Spleen (tissue), 11 donors: ENCODE measurements around the gene AZGP1. TPM values are rescaled to one million over a fixed set of nuclear protein-coding genes. Genes with fewer than 3 reads are reported as not detected.
"Not testable (repeated sequence)": the region's sequence is repeated elsewhere in the genome, so short reads cannot be mapped to it uniquely, and the experiment has no call there.

Source experiments
- DNase-seq: peaks from one replicate; pipeline ENCODE4 v3.0.0-alpha.2; 2020
- H3K27ac ChIP-seq, 8 donors: fragments of 200-600 bp; sonication (generic) in 7 of 8; 1 replicate in 4 of 8; 2 replicates in 4 of 8; pipeline versions ENCODE4 v1.5.0 to v1.8.0; 2016 to 2021; ENCODE audit warnings: inconsistent platforms in 4 of 8, mild to moderate bottlenecking in 4 of 8, moderate library complexity in 1 of 8
- H3K27me3 ChIP-seq, 7 donors: fragments of 200-600 bp; sonication (generic) in 6 of 7; replicated peaks in 1 of 7; 1 replicate in 4 of 7; 2 replicates in 3 of 7; pipeline versions ENCODE4 v1.5.0 to v1.8.0; 2016 to 2021; ENCODE audit warnings: inconsistent platforms in 3 of 7, mild to moderate bottlenecking in 1 of 7
- H3K36me3 ChIP-seq, 6 donors: fragments of 200-600 bp; sonication (generic) in 5 of 6; 1 replicate in 4 of 6; 2 replicates in 2 of 6; pipeline versions ENCODE4 v1.5.0 to v1.8.0; 2016 to 2021; ENCODE audit warnings: inconsistent platforms in 2 of 6
- H3K4me1 ChIP-seq, 6 donors: fragments of 200-600 bp; sonication (generic) in 5 of 6; 1 replicate in 3 of 6; 2 replicates in 3 of 6; pipeline versions ENCODE4 v1.5.0 to v1.8.0; 2016 to 2021; ENCODE audit warnings: inconsistent platforms in 3 of 6
- H3K4me3 ChIP-seq, 8 donors: fragments of 200-600 bp; sonication (generic) in 7 of 8; 1 replicate in 4 of 8; 2 replicates in 4 of 8; pipeline versions ENCODE4 v1.5.0 to v1.8.0; 2016 to 2021; ENCODE audit warnings: inconsistent platforms in 4 of 8, mild to moderate bottlenecking in 4 of 8, moderate library complexity in 2 of 8
- H3K9me3 ChIP-seq, 8 donors: fragments of 200-600 bp; sonication (generic) in 7 of 8; 1 replicate in 4 of 8; 2 replicates in 4 of 8; pipeline versions ENCODE4 v1.5.0 to v1.8.0; 2016 to 2021; ENCODE audit warnings: inconsistent platforms in 4 of 8
- POLR2A ChIP-seq, 3 donors: fragments of 450-650 bp; IDR thresholded peaks; one replicate each; pipeline ENCODE4 v1.5.1; 2017; ENCODE audit warnings: antibody characterized with exemption in 3 of 3, mild to moderate bottlenecking in 1 of 3
- POLR2AphosphoS5 ChIP-seq, 3 donors: sonication (generic); formaldehyde crosslinking; IDR thresholded peaks; one replicate each; pipeline ENCODE4 v1.5.1; 2017; ENCODE audit warnings: antibody characterized with exemption in 3 of 3
- WGBS, 5 donors: extraction: QIAGEN DNeasy Blood & Tissue Kit in 3 of 5; methylation state at CpG; one replicate each; pipeline versions ENCODE4 v1.1.5 to v1.1.7; 2013 to 2018; 5-methylcytosine and 5-hydroxymethylcytosine counted together
- intact Hi-C: fragments of 100-400 bp; cut with DNase I; formaldehyde crosslinking; loops from one replicate; pipeline ENCODE4 v1.15.0; 2023; ENCODE audit warnings: low total_unique reads
- polyA plus RNA-seq, 3 donors: library from polyadenylated mRNA; stranded (reverse); fragments of 200-250 nt; gene quantifications; one replicate each; pipeline ENCODE4 v1.2.1, GENCODE V29; 2013
- total RNA-seq, 7 donors: library from RNA; depleted of rRNA in 3 of 7; stranded (reverse); fragments of >200 nt in 3 of 7; fragmentation: NEBNext Ultra II Directional in 4 of 7; extraction: Animal tissue kit (Norgen Biotek cat#: 25700) in 4 of 7; gene quantifications; one replicate each; pipeline versions ENCODE4 v1.1.0 to v1.2.1, GENCODE V29; 2016 to 2021
- TF ChIP-seq, protein P1 (sequence below), 11 experiments: fragments of 200-600 bp in 7 of 11; fragments of 450-650 bp in 4 of 11; sonication (generic) in 4 of 11; IDR thresholded peaks in 8 of 11; conservative IDR thresholded peaks in 3 of 11; 1 replicate in 7 of 11; 2 replicates in 4 of 11; pipeline versions ENCODE4 v1.4.0 to v1.8.0; 2016 to 2021; ENCODE audit warnings: antibody characterized with exemption in 11 of 11, inconsistent platforms in 4 of 11, mild to moderate bottlenecking in 1 of 11
- donor health status: healthy with polysubstance abuse.
- donor health status: DM: no; HTN: no; CAD: no; lungs with moderate emphysema.
- donor health status: DM: no; HTN: no; CAD: no.
- donor health status: Bipolar disorder and iron deficiency.
- donor health status: healthy.
- donor health status: DM: no; HTN: no; CAD: no.
- donor health status: DM: yes; HTN: yes; CAD: no.

The AZGP1 gene
- total and polyA plus RNA-seq, 10 donors = 0.13 to 2.3 (median 0.58) TPM; not detected in 6

DNA sequence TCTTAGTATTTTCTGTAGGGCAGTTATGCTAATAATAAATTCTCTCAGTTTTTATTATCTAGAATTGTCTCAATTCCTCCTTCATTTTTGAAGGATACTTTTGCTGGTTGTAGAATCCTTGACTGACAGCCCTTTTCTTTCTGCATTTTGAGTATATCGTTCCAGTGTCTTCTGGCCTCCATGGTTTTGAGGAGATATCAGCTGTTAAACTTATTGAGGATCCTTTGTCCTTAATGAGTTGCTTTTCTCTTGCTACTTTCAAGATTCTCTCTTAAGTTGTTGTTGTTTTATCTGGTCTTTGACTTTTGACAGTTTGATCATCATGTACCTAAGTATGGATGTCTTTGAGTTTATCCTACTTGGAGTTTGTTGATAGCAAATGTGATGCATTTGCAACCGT, 37.5 kb downstream of the AZGP1 start:
- no peak for TF ChIP-seq POLR2A (IDR thresholded peaks at IDR 0.05)
- no peak for TF ChIP-seq POLR2AphosphoS5 (IDR thresholded peaks at IDR 0.05)
- TF ChIP-seq, protein P1, sequence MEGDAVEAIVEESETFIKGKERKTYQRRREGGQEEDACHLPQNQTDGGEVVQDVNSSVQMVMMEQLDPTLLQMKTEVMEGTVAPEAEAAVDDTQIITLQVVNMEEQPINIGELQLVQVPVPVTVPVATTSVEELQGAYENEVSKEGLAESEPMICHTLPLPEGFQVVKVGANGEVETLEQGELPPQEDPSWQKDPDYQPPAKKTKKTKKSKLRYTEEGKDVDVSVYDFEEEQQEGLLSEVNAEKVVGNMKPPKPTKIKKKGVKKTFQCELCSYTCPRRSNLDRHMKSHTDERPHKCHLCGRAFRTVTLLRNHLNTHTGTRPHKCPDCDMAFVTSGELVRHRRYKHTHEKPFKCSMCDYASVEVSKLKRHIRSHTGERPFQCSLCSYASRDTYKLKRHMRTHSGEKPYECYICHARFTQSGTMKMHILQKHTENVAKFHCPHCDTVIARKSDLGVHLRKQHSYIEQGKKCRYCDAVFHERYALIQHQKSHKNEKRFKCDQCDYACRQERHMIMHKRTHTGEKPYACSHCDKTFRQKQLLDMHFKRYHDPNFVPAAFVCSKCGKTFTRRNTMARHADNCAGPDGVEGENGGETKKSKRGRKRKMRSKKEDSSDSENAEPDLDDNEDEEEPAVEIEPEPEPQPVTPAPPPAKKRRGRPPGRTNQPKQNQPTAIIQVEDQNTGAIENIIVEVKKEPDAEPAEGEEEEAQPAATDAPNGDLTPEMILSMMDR (IDR thresholded peaks at IDR 0.05 in 8 of 11, conservative IDR thresholded peaks at IDR 0.05 in 3 of 11) = no peak
- H3K27me3 ChIP-seq = peaks cover 0 to 26% (median 0%) of the 10 kb centered on the region in 7 donors
- 74 to 93% (median 89%) methylated on average over 2 of the region's 2 CpGs for WGBS, 5 donors

DNA sequence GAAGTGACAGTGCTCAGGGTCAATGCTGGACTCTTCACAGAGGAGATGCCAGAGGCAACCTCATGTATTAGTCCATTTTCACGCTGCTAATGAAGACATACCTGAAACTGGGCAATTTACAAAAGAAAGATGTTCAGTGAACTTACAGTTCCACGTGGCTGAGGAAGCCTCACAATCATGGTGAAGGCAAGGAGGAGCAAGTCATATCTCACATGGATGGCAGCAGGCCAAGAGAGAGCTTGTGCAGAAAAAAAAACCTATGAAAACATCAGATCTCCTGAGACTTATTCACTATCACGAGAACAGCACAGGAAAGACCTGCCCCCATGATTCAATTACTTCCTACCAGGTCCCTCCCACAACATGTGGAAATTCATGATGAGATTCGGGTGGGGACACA, 40.8 kb downstream of the AZGP1 start:
- H3K36me3 ChIP-seq, H3K4me1 ChIP-seq, H3K27ac ChIP-seq, H3K4me3 ChIP-seq, DNase-seq, intact Hi-C loops: not testable (repeated sequence)
- H3K27me3 ChIP-seq = peaks cover 0 to 18% (median 0%) of the 10 kb centered on the region in 7 donors
- WGBS, 5 donors = 38 to 55% (median 47%) methylated on average over 4 of the region's 4 CpGs
- H3K9me3 ChIP-seq = peaks cover 0 to 17% (median 9%) of the 10 kb centered on the region in 8 donors

More for the DNA sequence above, 37.5 kb downstream of the AZGP1 start:
- Histone ChIP-seq H3K9me3 (peaks cover 0 to 17% (median 9%) of the 10 kb centered on the region in 8 donors), H3K4me3 (no peak overlapping the region), H3K36me3 (no peaks in the 10 kb centered on the region), H3K27ac (no peak overlapping the region), H3K4me1 (no peaks in the 10 kb centered on the region)
- intact Hi-C loops = no loop called here
- no peak for DNase-seq

DNA sequence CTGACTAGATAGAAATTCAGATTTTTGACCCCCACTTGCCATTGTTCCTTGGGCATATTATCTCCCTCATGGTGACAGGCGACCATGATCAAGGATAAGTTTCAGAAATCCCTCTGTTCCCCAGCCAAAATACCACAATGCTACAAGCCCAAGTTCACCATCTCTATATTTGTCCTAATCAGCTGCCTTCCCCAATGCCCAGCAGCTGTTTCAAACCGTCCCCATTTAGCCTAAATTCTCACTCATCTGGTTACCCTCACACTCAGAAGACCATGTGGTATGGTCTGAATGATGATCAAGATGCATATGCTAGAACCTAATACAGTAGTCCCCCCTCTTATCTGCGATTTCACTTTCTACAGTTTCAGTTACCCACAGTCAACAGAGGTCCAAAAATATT, 45.5 kb downstream of the AZGP1 start:
- TF ChIP-seq POLR2A (IDR thresholded peaks at IDR 0.05) (no peak), POLR2AphosphoS5 (IDR thresholded peaks at IDR 0.05) (no peak)
- intact Hi-C loops = no loop called here
- no peak for DNase-seq
- 88 to 94% (median 90%) methylated on average over 3 of the region's 3 CpGs for WGBS, 5 donors
- peak overlapping the region in 2 of 8 donors; percentile 63 to 66 for H3K27ac ChIP-seq
- H3K36me3 ChIP-seq = no peaks in the 10 kb centered on the region
- peaks cover 0 to 52% (median 5%) of the 10 kb centered on the region in 7 donors for H3K27me3 ChIP-seq
- no peak overlapping the region for H3K4me3 ChIP-seq
- no peaks in the 10 kb centered on the region for H3K9me3 ChIP-seq
- H3K4me1 ChIP-seq = peaks cover 0 to 17% (median 15%) of the 10 kb centered on the region in 6 donors

DNA sequence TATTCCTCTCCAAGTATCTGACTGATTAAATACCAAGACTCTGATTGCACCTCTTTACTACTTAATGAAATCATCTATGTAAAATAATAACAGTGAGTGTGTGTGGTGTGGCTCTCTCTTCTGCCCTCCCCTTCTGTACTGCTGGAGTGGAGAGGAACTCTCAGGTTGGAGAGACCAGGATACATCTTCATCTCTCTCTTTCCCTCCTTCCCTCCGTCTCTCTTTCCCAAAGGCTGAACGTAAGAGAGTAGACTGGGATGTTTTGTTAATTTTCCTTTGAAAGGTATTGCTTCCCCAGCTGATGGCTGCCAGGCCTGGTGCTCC, 46.1 kb downstream of the AZGP1 start:
- DNase-seq = no peak
- 14 to 28% (median 22%) methylated on average over 2 of the region's 2 CpGs for whole genome bisulfite sequencing, 5 donors
- intact Hi-C loops = no loop called here
- H3K4me3 ChIP-seq = peak overlapping the region in 3 of 8 donors; percentile 4 to 62 (median 28)
- H3K4me1 ChIP-seq = peaks cover 0 to 17% (median 15%) of the 10 kb centered on the region in 6 donors
- no peaks in the 10 kb centered on the region for H3K9me3 ChIP-seq
- H3K27ac ChIP-seq = peak overlapping the region in 5 of 8 donors; percentile 38 to 66 (median 47)
- TF ChIP-seq POLR2AphosphoS5 (IDR thresholded peaks at IDR 0.05) = no peak
- TF ChIP-seq, protein P1 (IDR thresholded peaks at IDR 0.05 in 8 of 11, conservative IDR thresholded peaks at IDR 0.05 in 3 of 11) = no peak
- TF ChIP-seq POLR2A (IDR thresholded peaks at IDR 0.05) = no peak
- H3K27me3 ChIP-seq = peaks cover 0 to 50% (median 5%) of the 10 kb centered on the region in 7 donors
- no peaks in the 10 kb centered on the region for H3K36me3 ChIP-seq

DNA sequence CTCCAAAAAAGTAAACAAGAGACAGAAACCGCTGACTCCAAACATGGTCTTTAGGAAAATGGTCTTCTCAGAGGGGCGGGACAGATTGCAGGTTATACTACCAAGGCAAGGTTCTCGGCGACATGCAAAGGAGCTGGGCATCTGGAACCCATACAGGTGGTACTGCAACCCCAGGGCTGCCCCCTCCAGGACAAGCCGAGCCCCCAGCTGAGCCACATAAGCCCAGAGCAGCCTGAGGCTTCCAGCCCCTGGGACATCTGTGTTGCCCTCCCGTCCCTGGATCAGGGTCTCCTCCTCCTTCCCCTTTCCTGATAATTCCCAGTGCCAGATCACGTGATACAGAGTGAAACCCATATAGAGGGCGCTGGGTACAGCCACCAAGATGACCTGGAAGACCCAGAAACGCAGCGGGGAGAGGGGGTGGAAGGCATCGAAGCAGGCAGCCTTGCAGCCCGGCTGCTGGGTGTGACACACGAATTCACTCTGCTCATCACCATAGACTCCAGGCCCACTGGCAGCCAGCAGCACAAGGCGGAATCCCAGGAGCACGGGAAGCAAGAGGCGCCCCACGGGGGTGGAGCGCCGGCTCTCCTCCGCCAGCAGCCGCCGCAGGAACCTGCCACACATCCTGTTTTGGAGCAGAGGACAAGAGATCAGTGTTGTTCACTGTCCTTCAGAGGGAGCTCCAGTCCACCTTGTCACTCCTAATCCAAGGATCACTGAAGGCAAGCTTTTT, 46.7 kb downstream of the AZGP1 start, which contains the start of gene GJC3:
TSS of gene GJC3 (minus strand) at position 627 of the 736 bp plus-strand sequence. CDS start at position 627, 0 bp downstream.
- peak; percentile 86 for DNase-seq
- Histone ChIP-seq H3K4me1 (peaks cover 0 to 17% (median 15%) of the 10 kb centered on the region in 6 donors), H3K4me3 (peak within 1 kb of the TSS in 5 of 8 donors; percentile 4 to 62 (median 20)), H3K36me3 (no peaks in the 10 kb centered on the region), H3K9me3 (no peaks in the 10 kb centered on the region), H3K27me3 (peaks cover 0 to 48% (median 5%) of the 10 kb centered on the region in 7 donors), H3K27ac (peak within 1 kb of the TSS in 5 of 8 donors; percentile 38 to 66 (median 47))
- intact Hi-C loops = no loop called here
- 18 to 28% (median 19%) methylated on average over 13 to 22 of the region's 22 CpGs for WGBS, 5 donors
- peak; percentile 27 to 74 (median 73) for TF ChIP-seq POLR2AphosphoS5 (IDR thresholded peaks at IDR 0.05)
- no peak for TF ChIP-seq POLR2A (IDR thresholded peaks at IDR 0.05)
- TF ChIP-seq, protein P1 (IDR thresholded peaks at IDR 0.05 in 8 of 11, conservative IDR thresholded peaks at IDR 0.05 in 3 of 11) = peak in 6 of 11 experiments; percentile 20 to 37 (median 23)
